ENCODE measurements around the gene PADI3. TPM values are rescaled to one million over a fixed set of nuclear protein-coding genes. Genes with fewer than 3 reads are reported as not detected.

The PADI3 gene
- total and polyA plus RNA-seq, 2 donors (not counting 1 experiment from before 2014, with no cell fraction given): not detected

DNA sequence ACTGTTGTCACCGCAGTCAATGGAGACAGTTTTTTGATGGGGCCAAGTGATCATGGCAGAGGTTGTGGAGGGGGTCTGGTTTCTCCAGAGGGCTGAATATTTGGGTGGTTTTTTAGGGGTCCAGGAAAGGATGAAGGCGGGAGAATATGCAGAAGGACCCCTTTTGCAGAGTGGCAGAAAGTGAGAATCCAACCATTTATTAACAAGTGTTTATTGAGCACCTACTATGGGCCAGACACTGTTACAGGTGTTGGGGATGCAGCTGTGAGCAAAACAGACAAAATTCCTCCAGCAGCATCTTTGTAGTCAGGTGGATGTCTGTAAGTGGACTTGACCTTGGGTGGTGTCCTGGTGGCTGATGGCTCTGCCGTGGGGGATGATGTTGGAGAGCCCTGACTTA, 28.6 kb upstream of the PADI3 start:
- DNase-seq (ENCODE audit: low read depth in 2 of 2): no peak
- H3K27me3 ChIP-seq (ENCODE audit: control insufficient read depth, insufficient read depth, low read length): peaks cover 30% of the 10 kb centered on the region
- no peak for TF ChIP-seq EZH2 (IDR thresholded peaks at IDR 0.05; ENCODE audit: low read length, missing control alignments)
- TF ChIP-seq, protein P1, sequence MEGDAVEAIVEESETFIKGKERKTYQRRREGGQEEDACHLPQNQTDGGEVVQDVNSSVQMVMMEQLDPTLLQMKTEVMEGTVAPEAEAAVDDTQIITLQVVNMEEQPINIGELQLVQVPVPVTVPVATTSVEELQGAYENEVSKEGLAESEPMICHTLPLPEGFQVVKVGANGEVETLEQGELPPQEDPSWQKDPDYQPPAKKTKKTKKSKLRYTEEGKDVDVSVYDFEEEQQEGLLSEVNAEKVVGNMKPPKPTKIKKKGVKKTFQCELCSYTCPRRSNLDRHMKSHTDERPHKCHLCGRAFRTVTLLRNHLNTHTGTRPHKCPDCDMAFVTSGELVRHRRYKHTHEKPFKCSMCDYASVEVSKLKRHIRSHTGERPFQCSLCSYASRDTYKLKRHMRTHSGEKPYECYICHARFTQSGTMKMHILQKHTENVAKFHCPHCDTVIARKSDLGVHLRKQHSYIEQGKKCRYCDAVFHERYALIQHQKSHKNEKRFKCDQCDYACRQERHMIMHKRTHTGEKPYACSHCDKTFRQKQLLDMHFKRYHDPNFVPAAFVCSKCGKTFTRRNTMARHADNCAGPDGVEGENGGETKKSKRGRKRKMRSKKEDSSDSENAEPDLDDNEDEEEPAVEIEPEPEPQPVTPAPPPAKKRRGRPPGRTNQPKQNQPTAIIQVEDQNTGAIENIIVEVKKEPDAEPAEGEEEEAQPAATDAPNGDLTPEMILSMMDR (conservative IDR thresholded peaks at IDR 0.05 in 1 of 2, IDR thresholded peaks at IDR 0.05 in 1 of 2; ENCODE audit: low read depth in 1 of 2, low read length in 2 of 2): no peak
- H4K20me1 ChIP-seq (ENCODE audit: control insufficient read depth, extremely low read depth, insufficient read depth, low read length): no peaks in the 10 kb centered on the region
- H3K9me3 ChIP-seq (ENCODE audit: control insufficient read depth, insufficient read depth, low read depth, low read length): no peaks in the 10 kb centered on the region
- no peak overlapping the region for H3K4me3 ChIP-seq (replicated peaks in 1 of 4; ENCODE audit: control extremely low read depth in 1 of 4, insufficient read depth in 1 of 4, low read depth in 3 of 4, low read length in 4 of 4)
- H3K36me3 ChIP-seq (ENCODE audit: control insufficient read depth, insufficient read depth, low read length): no peaks in the 10 kb centered on the region
- H3K79me2 ChIP-seq (ENCODE audit: control insufficient read depth, insufficient read depth, low read length): no peaks in the 10 kb centered on the region
- H3K4me2 ChIP-seq (ENCODE audit: extremely low read depth, insufficient read depth, low read length): no peak overlapping the region
- no peak overlapping the region for H3K9ac ChIP-seq (ENCODE audit: insufficient read depth, low read length)
- no peak overlapping the region for H2AFZ ChIP-seq (ENCODE audit: low read length)
- no peak overlapping the region for H3K27ac ChIP-seq (ENCODE audit: insufficient read depth, low read length)
- H3K4me1 ChIP-seq (ENCODE audit: control insufficient read depth, extremely low read depth, insufficient read depth, low read length): no peaks in the 10 kb centered on the region

DNA sequence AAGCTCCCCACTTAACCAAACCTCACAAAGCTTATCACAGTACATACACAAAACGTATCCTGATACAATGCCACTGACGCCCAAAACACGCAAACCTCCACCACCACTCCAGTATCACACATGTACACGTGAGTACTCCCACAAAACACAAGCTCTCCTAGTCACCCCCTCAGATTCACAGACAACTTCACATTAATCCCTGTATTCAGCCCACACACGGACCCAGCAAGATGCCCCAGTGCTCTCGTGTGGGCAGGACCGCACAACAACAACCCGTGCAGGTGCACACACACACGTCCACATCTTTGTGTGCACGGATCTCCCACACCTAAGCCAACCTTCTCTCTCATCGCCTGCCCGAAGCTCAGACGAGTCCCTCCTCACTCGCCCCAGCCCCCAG, 26.3 kb upstream of the PADI3 start:
- no peaks in the 10 kb centered on the region for H4K20me1 ChIP-seq (ENCODE audit: control insufficient read depth, extremely low read depth, insufficient read depth, low read length)
- no peak overlapping the region for H2AFZ ChIP-seq (ENCODE audit: low read length)
- H3K27me3 ChIP-seq (ENCODE audit: control insufficient read depth, insufficient read depth, low read length): peaks cover 30% of the 10 kb centered on the region
- H3K4me3 ChIP-seq (replicated peaks in 1 of 4; ENCODE audit: control extremely low read depth in 1 of 4, insufficient read depth in 1 of 4, low read depth in 3 of 4, low read length in 4 of 4): no peak overlapping the region
- TF ChIP-seq, protein P1 (conservative IDR thresholded peaks at IDR 0.05 in 1 of 2, IDR thresholded peaks at IDR 0.05 in 1 of 2; ENCODE audit: low read depth in 1 of 2, low read length in 2 of 2): no peak
- TF ChIP-seq EZH2 (IDR thresholded peaks at IDR 0.05; ENCODE audit: low read length, missing control alignments): no peak
- H3K79me2 ChIP-seq (ENCODE audit: control insufficient read depth, insufficient read depth, low read length): no peaks in the 10 kb centered on the region
- H3K36me3 ChIP-seq (ENCODE audit: control insufficient read depth, insufficient read depth, low read length): no peaks in the 10 kb centered on the region
- no peak overlapping the region for H3K27ac ChIP-seq (ENCODE audit: insufficient read depth, low read length)
- DNase-seq (ENCODE audit: low read depth in 2 of 2): no peak
- H3K9me3 ChIP-seq (ENCODE audit: control insufficient read depth, insufficient read depth, low read depth, low read length): no peaks in the 10 kb centered on the region
- peaks cover 2% of the 10 kb centered on the region for H3K4me1 ChIP-seq (ENCODE audit: control insufficient read depth, extremely low read depth, insufficient read depth, low read length)
- H3K9ac ChIP-seq (ENCODE audit: insufficient read depth, low read length): no peak overlapping the region
- no peak overlapping the region for H3K4me2 ChIP-seq (ENCODE audit: extremely low read depth, insufficient read depth, low read length)

DNA sequence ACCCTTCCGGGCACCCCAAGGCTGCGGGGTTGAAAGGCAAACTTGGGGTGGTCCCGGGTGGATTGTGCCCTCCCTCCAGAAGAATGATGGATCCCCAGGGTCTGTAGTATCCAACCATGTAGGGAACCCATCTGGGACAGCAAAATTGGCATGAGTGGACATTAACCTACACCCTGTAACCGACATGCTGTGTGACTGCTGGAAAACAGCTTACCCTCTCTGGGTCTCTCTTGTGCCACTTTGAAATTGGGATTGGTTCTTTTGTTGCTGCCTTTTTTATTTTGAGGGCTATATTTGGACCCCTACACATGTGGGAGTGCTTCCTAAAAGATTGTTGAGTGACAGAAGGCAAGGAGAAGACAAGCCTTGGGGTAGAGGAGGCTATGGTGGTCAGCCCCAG, 24.5 kb upstream of the PADI3 start:
- Histone ChIP-seq H3K9me3 (ENCODE audit: control insufficient read depth, insufficient read depth, low read depth, low read length) (no peaks in the 10 kb centered on the region), H3K27ac (ENCODE audit: insufficient read depth, low read length) (no peak overlapping the region), H3K9ac (ENCODE audit: insufficient read depth, low read length) (no peak overlapping the region), H3K4me1 (ENCODE audit: control insufficient read depth, extremely low read depth, insufficient read depth, low read length) (peaks cover 2% of the 10 kb centered on the region), H3K4me2 (ENCODE audit: extremely low read depth, insufficient read depth, low read length) (no peak overlapping the region), H4K20me1 (ENCODE audit: control insufficient read depth, extremely low read depth, insufficient read depth, low read length) (no peaks in the 10 kb centered on the region), H3K27me3 (ENCODE audit: control insufficient read depth, insufficient read depth, low read length) (peaks cover 24% of the 10 kb centered on the region), H3K4me3 (replicated peaks in 1 of 4; ENCODE audit: control extremely low read depth in 1 of 4, insufficient read depth in 1 of 4, low read depth in 3 of 4, low read length in 4 of 4) (no peak overlapping the region), H3K36me3 (ENCODE audit: control insufficient read depth, insufficient read depth, low read length) (no peaks in the 10 kb centered on the region), H2AFZ (ENCODE audit: low read length) (no peak overlapping the region), H3K79me2 (ENCODE audit: control insufficient read depth, insufficient read depth, low read length) (no peaks in the 10 kb centered on the region)
- DNase-seq (ENCODE audit: low read depth in 2 of 2): no peak
- TF ChIP-seq, protein P1 (conservative IDR thresholded peaks at IDR 0.05 in 1 of 2, IDR thresholded peaks at IDR 0.05 in 1 of 2; ENCODE audit: low read depth in 1 of 2, low read length in 2 of 2): no peak
- TF ChIP-seq EZH2 (IDR thresholded peaks at IDR 0.05; ENCODE audit: low read length, missing control alignments): no peak
